Body of pancreas (tissue), 4 donors: ENCODE measurements around the gene SNX18.

Source experiments
- POLR2A ChIP-seq, 3 donors: fragments of 450-650 bp; IDR thresholded peaks; one replicate each; pipeline ENCODE4 v1.6.1; 2016; ENCODE audit warnings: antibody characterized with exemption in 3 of 3, mild to moderate bottlenecking in 2 of 3
- TF ChIP-seq, protein P1 (sequence below), 7 experiments: fragments of 450-650 bp in 4 of 7; fragments of 200-600 bp in 3 of 7; sonication (generic) in 3 of 7; IDR thresholded peaks; one replicate each; pipeline ENCODE4 v1.5.1; 2016 to 2019; ENCODE audit warnings: antibody characterized with exemption in 7 of 7

DNA sequence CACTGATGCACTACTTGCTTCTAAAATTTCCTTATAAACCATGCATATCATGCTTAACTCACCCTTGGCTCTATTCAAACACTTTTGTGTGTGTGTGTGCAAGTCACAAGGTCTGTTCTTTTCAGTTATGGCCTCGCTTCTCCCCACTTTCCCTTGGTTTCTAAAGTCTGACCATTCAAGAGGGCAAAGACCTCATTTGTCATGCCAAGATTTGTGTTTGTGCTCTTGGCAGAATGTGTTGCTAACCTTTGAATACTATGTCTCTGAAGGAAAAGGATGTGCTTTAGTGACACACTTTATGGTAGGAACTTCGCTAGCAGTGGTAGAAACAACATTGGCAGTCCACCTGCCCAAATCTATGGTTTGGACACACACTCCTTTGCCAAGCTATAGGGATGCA is 50.4 kb downstream of the SNX18 start:
- TF ChIP-seq, protein P1, sequence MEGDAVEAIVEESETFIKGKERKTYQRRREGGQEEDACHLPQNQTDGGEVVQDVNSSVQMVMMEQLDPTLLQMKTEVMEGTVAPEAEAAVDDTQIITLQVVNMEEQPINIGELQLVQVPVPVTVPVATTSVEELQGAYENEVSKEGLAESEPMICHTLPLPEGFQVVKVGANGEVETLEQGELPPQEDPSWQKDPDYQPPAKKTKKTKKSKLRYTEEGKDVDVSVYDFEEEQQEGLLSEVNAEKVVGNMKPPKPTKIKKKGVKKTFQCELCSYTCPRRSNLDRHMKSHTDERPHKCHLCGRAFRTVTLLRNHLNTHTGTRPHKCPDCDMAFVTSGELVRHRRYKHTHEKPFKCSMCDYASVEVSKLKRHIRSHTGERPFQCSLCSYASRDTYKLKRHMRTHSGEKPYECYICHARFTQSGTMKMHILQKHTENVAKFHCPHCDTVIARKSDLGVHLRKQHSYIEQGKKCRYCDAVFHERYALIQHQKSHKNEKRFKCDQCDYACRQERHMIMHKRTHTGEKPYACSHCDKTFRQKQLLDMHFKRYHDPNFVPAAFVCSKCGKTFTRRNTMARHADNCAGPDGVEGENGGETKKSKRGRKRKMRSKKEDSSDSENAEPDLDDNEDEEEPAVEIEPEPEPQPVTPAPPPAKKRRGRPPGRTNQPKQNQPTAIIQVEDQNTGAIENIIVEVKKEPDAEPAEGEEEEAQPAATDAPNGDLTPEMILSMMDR (IDR thresholded peaks at IDR 0.05): no peak
- no peak for TF ChIP-seq POLR2A (IDR thresholded peaks at IDR 0.05)
